Naive B cell (primary cell): ENCODE measurements around the gene MRLN. TPM values are rescaled to one million over a fixed set of nuclear protein-coding genes. Genes with fewer than 3 reads are reported as not detected.
"Not testable (repeated sequence)": the region's sequence is repeated elsewhere in the genome, so short reads cannot be mapped to it uniquely, and the experiment has no call there.

Experiments
- ATAC-seq, 2 donors: fragments of 150-1000 bp; cut with Tn5 transposase; 2 replicates each; pipeline ENCODE4 v1.10.0; 2021; ENCODE audit warnings: low read depth in 2 of 2, mild to moderate bottlenecking in 2 of 2, moderate library complexity in 2 of 2
- DNase-seq: peaks from one replicate; pipeline ENCODE4 v3.0.0; 2022
- H3K27ac Mint-ChIP-seq, 6 donors: one replicate each; pipeline ENCODE4 v1.8.0; 2020 to 2022; ENCODE audit warnings: mild to moderate bottlenecking in 6 of 6, mixed read lengths in 6 of 6, moderate library complexity in 5 of 6, inconsistent platforms in 2 of 6
- H3K27me3 Mint-ChIP-seq, 3 donors: one replicate each; pipeline ENCODE4 v1.8.0; 2021 to 2022; ENCODE audit warnings: mixed read lengths in 3 of 3, mild to moderate bottlenecking in 1 of 3
- H3K36me3 Mint-ChIP-seq, 2 donors: one replicate each; pipeline ENCODE4 v1.8.0; 2020 to 2022; ENCODE audit warnings: mixed read lengths in 2 of 2, inconsistent platforms in 1 of 2, mild to moderate bottlenecking in 1 of 2
- H3K4me1 Mint-ChIP-seq, 3 donors: one replicate each; pipeline ENCODE4 v1.8.0; 2020 to 2022; ENCODE audit warnings: mixed read lengths in 3 of 3, inconsistent platforms in 1 of 3, mild to moderate bottlenecking in 1 of 3, moderate library complexity in 1 of 3
- H3K4me3 Mint-ChIP-seq, 8 donors: one replicate each; pipeline ENCODE4 v1.8.0; 2020 to 2022; ENCODE audit warnings: mild to moderate bottlenecking in 8 of 8, mixed read lengths in 8 of 8, moderate library complexity in 8 of 8, inconsistent platforms in 2 of 8
- H3K9me3 Mint-ChIP-seq, 7 donors: one replicate each; pipeline ENCODE4 v1.8.0; 2020 to 2022; ENCODE audit warnings: mixed read lengths in 7 of 7, mild to moderate bottlenecking in 5 of 7, inconsistent platforms in 2 of 7, moderate library complexity in 1 of 7
- polyA plus RNA-seq, 6 donors: library from polyadenylated mRNA; unstranded; fragments of 300-500 nt; fragmentation: Illumina TruSeq; gene quantifications; one replicate each; pipeline ENCODE4 v1.2.3, GENCODE V29; 2021; ENCODE audit warnings: low read depth in 6 of 6

Gene MRLN
- polyA plus RNA-seq, 6 donors from 2014 or later = not detected

DNA sequence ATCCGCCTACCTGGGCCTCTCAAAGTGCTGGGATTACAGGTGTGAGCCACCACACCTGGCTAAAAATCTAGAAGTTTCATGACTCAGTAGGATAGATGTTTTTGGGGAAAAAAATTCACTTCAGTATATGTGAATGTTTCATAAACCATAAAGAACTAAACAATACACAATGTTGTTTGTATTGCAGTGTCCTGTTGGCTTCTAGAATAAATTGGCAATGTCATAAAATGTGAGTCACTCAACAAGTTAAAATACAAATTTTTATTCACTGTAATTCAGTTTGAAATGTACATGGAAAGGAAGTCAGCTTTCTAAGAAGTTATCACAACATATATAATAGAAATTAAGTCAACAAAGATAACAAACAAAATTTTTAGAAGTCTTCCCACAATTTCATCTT, 16.5 kb downstream of the MRLN start:
- Mint-ChIP-seq H3K4me3 (no peak overlapping the region), H3K36me3 (no peaks in the 10 kb centered on the region), H3K27ac (no peak overlapping the region), H3K27me3 (peaks cover 0 to 7% (median 6%) of the 10 kb centered on the region in 3 donors), H3K9me3 (peaks cover 0 to 2% (median 0%) of the 10 kb centered on the region in 7 donors), H3K4me1 (peaks cover 3 to 7% (median 4%) of the 10 kb centered on the region in 3 donors)
- DNase-seq (no peak), ATAC-seq (no peak)

DNA sequence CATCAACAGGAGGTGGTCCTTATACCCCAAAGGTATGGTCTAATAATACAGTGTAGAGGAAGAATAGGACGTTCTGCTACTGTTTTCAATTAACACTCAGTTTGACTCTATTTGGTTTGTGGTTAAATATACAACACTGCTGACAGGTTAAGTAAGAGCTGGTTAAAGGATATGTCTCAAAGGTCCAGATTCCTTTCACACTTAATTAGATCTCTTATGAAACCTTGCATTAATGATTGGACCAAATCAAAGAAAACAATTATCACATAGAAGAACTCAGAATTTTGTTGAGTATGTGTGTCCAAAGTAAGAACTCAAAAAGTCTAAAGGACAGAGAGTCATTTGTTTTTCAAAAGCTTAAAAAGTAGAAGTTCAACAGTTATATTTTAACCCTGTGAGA, 18.0 kb downstream of the MRLN start:
- H3K36me3 Mint-ChIP-seq = no peaks in the 10 kb centered on the region
- no peak for ATAC-seq
- peaks cover 0 to 2% (median 0%) of the 10 kb centered on the region in 7 donors for H3K9me3 Mint-ChIP-seq
- H3K4me3 Mint-ChIP-seq = no peak overlapping the region
- H3K27me3 Mint-ChIP-seq = peaks cover 0 to 7% (median 6%) of the 10 kb centered on the region in 3 donors
- no peak overlapping the region for H3K27ac Mint-ChIP-seq
- H3K4me1 Mint-ChIP-seq = peaks cover 3 to 7% (median 4%) of the 10 kb centered on the region in 3 donors
- no peak for DNase-seq

DNA sequence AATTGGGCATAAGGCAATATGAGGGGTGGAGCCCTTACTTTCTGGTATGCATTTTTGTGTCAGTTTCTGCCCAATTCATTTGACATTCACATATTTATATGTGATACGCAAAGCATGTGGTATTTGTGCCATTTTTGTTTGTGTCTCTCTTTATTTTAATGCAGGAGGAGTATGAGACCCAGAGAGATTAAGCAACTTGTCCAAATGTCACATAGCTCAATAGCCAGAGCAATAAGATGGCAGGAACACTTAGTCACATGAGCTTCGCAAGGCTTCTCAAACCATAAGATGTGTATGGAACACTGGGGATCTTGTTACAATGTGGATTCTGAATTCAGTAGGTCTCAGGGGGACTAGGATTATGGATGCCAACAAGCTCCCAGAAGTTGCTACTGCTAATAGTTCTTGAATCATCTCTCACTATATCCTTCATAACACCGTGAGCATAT, 19.2 kb downstream of the MRLN start:
- Mint-ChIP-seq H3K27ac (no peak overlapping the region), H3K9me3 (peaks cover 0 to 2% (median 0%) of the 10 kb centered on the region in 7 donors), H3K27me3 (peaks cover 0 to 7% (median under 1%) of the 10 kb centered on the region in 3 donors), H3K36me3 (no peaks in the 10 kb centered on the region), H3K4me1 (peaks cover 3 to 7% (median 4%) of the 10 kb centered on the region in 3 donors), H3K4me3 (no peak overlapping the region)
- DNase-seq = no peak
- no peak for ATAC-seq

DNA sequence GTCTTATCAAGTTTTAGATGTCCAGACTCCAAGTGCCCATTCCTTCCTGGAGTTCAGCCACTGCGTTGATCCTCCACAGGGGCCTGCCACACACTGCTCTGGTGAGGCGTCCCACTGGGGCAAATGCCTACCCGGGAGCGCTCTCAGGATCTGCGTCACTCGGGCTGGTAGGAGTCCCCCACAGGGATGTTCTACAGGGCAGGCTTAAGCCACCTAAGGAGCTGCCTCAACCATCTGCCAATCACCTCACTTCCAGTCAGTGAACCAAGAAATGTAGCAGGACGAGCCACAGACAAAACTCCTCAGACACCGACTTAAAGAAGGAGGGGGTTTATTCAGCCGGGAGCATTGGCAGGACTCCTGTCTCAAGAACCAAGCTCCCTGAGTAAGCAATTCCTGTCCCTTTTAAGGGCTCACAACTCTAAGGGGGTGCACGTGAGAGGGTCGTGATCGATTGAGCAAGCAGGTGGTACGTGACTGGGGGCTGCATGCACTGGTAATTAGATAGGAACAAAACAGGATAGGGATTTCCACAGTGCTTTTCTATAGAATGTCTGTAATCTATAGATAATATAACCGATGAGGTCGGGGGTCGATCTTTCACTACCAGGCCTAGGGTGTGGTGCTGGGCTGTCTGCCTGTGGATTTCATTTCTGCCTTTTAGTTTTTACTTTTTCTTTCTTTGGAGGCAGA, 19.8 kb downstream of the MRLN start:
- DNase-seq, H3K27ac Mint-ChIP-seq, H3K4me3 Mint-ChIP-seq, ATAC-seq, H3K27me3 Mint-ChIP-seq, H3K4me1 Mint-ChIP-seq, H3K9me3 Mint-ChIP-seq, H3K36me3 Mint-ChIP-seq: not testable (repeated sequence)

DNA sequence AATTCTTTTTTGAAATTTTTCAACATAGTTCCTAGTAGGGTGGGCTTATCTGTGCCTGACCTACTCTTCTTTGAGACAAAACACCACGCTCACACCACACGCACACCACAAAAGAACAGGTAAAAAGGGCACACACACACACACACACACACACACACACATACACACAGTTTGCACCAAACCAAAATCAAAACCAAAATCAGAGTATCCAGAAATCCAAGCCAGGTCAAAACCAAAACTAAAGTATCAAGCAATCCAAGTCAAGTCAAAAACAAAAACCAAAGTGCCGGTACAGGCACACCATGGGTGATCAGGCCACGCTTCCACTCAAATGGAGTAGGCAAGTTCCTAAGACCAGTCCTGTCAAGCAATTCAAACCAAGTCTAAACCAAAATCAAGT, 20.4 kb downstream of the MRLN start:
- H3K27ac Mint-ChIP-seq, H3K4me1 Mint-ChIP-seq, H3K9me3 Mint-ChIP-seq, ATAC-seq, H3K4me3 Mint-ChIP-seq, DNase-seq, H3K27me3 Mint-ChIP-seq, H3K36me3 Mint-ChIP-seq: not testable (repeated sequence)

DNA sequence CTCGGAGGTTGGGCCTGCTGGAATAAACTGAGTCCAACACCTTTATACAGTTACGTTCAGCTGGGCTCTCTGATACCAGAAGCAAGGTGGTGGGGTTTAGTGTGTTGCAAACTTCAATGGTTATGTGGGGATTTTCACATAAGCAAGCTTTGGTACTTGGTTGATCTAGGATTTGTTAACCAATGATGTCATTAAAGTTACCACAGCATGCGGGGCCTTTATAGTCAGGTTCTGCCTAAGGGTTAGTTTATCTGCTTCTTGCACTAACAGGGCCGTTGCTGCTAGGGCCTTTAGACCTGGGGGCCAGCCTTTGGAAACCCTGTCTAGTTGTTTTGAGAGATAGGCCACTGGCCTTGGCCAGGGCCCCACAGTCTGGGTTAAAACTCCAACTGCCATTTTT, 24.1 kb downstream of the MRLN start:
- not testable (repeated sequence) for H3K36me3 Mint-ChIP-seq, H3K27me3 Mint-ChIP-seq, DNase-seq, H3K4me1 Mint-ChIP-seq, ATAC-seq, H3K4me3 Mint-ChIP-seq, H3K9me3 Mint-ChIP-seq
- H3K27ac Mint-ChIP-seq = peak overlapping the region in 2 of 6 donors; percentile 11 to 68

DNA sequence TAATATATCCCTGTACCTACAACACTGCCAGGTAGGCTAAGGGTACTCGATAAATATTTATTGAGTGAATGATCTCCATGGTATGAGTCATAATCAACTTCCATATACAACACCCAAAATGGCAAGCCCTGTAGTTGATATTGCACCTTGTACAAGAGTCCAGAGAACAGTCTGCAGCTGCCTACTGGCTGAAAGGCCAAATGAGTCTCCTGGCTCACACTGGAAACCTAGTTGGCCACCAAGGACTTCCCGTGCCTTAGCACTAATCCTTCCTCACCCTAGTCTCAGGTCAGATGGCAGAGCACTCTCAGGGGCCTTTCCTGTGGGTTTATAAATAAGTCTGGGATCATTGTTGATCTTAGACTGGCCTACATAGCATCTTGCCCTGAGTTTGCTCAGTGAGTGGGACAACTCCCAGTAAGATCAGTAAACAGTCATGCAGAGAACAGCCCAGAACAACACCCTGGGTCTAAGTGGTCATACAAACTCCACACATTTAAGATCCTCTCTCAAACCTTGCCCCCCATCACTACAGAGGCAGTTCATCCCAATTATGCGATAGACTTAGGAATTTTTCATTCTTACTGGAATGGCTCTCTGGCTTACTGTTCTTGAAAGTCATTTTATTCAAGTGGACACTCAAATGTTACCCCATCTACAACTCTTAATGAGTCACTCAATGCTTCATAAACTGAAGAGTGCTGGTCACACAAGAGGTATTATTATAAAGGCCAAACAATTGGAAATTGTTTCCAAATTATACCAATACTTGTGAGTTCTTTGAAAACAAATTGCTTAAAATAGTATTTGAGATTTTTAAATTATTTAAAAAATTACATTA, 28.9 kb downstream of the MRLN start:
- H3K36me3 Mint-ChIP-seq = peaks cover 0 to 7% of the 10 kb centered on the region in 2 donors
- H3K27me3 Mint-ChIP-seq = peaks cover 0 to 5% (median 0%) of the 10 kb centered on the region in 3 donors
- ATAC-seq = no peak
- H3K9me3 Mint-ChIP-seq = peaks cover 0 to 21% (median 7%) of the 10 kb centered on the region in 7 donors
- H3K27ac Mint-ChIP-seq = no peak overlapping the region
- no peak overlapping the region for H3K4me3 Mint-ChIP-seq
- DNase-seq = no peak
- H3K4me1 Mint-ChIP-seq = no peaks in the 10 kb centered on the region

DNA sequence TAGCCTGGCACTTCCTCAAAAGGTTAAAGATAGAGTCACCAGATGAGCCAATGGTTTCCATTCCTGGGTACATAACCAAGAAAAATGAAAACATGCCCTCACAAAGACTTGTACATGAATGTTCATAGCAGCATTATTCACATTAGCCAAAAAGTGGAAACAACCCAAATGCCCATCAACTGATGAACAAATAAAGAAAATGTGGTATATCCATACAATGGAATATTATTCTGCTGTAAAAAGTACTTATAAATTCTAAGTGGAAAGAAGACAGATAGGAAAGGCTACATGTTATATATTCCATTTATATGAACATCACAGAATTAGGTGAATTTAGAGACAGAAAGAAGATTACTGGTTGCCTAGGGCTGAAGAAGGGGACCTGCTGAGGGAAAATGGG, 32.9 kb downstream of the MRLN start:
- Mint-ChIP-seq H3K4me1 (no peaks in the 10 kb centered on the region), H3K27ac (no peak overlapping the region)
- ATAC-seq = no peak

DNA sequence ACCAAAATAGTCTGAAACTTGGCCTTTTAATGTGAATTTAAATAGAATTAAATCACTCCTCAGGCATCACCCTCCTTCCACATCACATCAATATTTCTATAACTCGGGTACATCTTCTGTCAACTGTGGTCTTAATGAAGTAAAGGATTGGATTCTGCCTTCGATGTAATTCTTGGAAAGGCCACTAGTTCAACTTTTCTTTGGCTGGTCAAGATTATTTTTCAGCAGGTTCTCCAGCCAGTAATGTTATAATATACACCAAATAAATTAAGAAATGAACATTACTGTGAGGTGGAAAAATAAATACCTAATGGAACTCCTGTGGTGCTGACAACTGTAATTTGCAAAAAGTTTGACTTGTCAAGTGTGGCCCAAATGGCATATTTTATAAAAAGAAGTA, 33.9 kb downstream of the MRLN start:
- H3K36me3 Mint-ChIP-seq = peaks cover 0 to 7% of the 10 kb centered on the region in 2 donors
- no peak for ATAC-seq
- H3K4me3 Mint-ChIP-seq = no peak overlapping the region
- no peaks in the 10 kb centered on the region for H3K4me1 Mint-ChIP-seq
- no peak overlapping the region for H3K27ac Mint-ChIP-seq
- no peak for DNase-seq
- H3K9me3 Mint-ChIP-seq = peaks cover 0 to 21% (median 7%) of the 10 kb centered on the region in 7 donors
- peaks cover 8 to 18% (median 13%) of the 10 kb centered on the region in 3 donors for H3K27me3 Mint-ChIP-seq

More for the DNA sequence above, 32.9 kb downstream of the MRLN start:
- H3K4me3 Mint-ChIP-seq = no peak overlapping the region
- H3K27me3 Mint-ChIP-seq = peaks cover 8 to 18% (median 13%) of the 10 kb centered on the region in 3 donors
- DNase-seq = no peak
- peaks cover 0 to 7% of the 10 kb centered on the region in 2 donors for H3K36me3 Mint-ChIP-seq
- H3K9me3 Mint-ChIP-seq = peaks cover 0 to 21% (median 7%) of the 10 kb centered on the region in 7 donors

DNA sequence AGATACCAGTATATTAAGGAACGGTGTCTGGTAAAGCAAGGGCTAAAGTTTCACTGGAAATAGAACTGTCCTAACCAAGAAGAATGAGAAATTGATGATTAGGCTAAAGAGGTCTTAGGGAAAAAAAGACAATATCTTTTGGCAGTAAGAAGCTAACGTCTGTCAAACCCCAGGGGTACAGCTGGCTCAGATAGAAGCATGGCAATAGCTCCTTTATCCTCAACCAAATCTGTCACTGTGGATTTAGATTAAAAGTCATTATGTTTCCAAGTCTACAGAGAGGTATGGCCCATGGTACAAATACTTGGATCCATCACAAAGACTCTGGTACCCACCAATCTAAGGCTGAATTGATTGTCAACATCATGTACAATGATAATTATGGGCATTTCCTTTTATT, 35.0 kb downstream of the MRLN start:
- ATAC-seq = no peak
- Mint-ChIP-seq H3K4me1 (no peaks in the 10 kb centered on the region), H3K27me3 (peaks cover 8 to 22% (median 19%) of the 10 kb centered on the region in 3 donors), H3K36me3 (no peaks in the 10 kb centered on the region), H3K4me3 (no peak overlapping the region), H3K9me3 (peaks cover 0 to 13% (median 7%) of the 10 kb centered on the region in 7 donors), H3K27ac (no peak overlapping the region)
- no peak for DNase-seq

DNA sequence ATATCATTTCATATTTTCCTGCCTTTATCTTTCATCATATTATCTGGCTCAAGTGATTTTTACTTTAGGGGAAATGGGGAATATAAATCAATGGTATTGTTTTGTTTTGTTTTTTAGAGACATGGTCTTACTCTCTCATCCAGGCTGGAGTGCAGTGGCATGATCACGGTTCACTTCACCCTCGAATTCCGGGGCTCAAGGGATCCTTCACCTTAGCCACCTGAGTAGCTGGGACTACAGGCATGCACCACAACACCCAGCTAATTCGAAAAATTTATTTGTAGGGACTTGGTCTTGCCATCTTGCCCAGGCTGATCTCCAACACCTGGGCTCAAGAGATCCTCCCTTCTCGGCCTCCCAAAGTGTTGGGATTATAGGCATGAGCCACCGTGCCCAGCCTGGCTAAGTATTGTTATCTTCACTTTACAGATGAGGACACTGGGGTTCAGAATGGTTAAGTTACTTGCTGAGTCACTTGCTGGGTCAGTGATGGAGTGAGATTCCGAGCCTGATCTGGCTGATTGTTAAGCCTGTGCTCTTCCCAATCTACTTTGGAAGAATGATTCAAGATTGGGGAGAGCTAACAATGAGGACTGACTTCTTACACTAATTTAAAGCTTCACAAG, 39.9 kb downstream of the MRLN start:
- no peak for ATAC-seq

DNA sequence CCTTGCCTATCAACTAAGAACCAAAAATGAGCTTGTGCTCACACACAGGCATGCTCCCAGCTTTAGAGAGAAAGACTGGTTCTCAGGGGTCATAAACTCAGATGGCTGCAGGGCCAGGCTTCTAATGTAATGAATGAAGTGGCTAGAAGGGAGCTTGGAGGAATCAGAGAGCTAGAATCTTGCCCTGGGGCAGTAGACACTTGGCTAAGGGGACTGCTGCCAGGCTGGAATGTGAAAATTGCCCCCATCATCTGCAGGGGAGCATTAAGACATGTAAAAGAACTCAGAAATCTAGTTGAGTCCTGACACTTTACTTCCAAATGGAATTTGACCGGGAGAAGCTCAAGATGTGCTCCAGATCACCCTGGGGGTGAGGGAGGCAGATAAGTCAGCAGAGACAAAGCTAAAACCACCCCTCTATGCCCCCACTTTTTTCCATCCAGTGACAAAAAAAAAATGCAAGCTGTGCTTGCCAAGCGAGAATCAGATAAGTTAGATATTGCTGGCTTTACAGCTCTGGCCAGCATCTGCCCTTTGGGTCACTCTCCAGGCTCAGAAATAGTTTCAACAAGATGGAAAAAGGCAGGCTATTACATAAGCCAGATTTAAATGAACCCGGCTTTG, 41.3 kb downstream of the MRLN start:
- H3K4me1 Mint-ChIP-seq = peaks cover 6 to 18% (median 15%) of the 10 kb centered on the region in 3 donors
- H3K36me3 Mint-ChIP-seq = no peaks in the 10 kb centered on the region
- peak overlapping the region in 1 of 8 donors; percentile 31 for H3K4me3 Mint-ChIP-seq
- H3K9me3 Mint-ChIP-seq = no peaks in the 10 kb centered on the region
- no peak overlapping the region for H3K27ac Mint-ChIP-seq
- DNase-seq = no peak
- no peak for ATAC-seq
- peaks cover 24 to 43% (median 39%) of the 10 kb centered on the region in 3 donors for H3K27me3 Mint-ChIP-seq

More for the DNA sequence above, 39.9 kb downstream of the MRLN start:
- Mint-ChIP-seq H3K36me3 (no peaks in the 10 kb centered on the region), H3K4me1 (peaks cover under 1 to 12% (median 10%) of the 10 kb centered on the region in 3 donors), H3K9me3 (no peaks in the 10 kb centered on the region), H3K4me3 (no peak overlapping the region), H3K27ac (no peak overlapping the region), H3K27me3 (peaks cover 23 to 37% (median 35%) of the 10 kb centered on the region in 3 donors)
- no peak for DNase-seq
